ENCODE data around the gene IL12RB2. TPM values are rescaled to one million over a fixed set of nuclear protein-coding genes. Genes with fewer than 3 reads are reported as not detected.

The IL12RB2 gene
- polyA plus RNA-seq, 1 experiment, result not detected

GRCh38 chr1:67430358-67431155 lies 122.9 kb downstream of the IL12RB2 start, which contains the start of gene SERBP1:
TSS of gene SERBP1 (minus strand) at chr1:67430402. CDS start at chr1:67430300, 102 bp downstream.
- TF ChIP-seq, protein P1, sequence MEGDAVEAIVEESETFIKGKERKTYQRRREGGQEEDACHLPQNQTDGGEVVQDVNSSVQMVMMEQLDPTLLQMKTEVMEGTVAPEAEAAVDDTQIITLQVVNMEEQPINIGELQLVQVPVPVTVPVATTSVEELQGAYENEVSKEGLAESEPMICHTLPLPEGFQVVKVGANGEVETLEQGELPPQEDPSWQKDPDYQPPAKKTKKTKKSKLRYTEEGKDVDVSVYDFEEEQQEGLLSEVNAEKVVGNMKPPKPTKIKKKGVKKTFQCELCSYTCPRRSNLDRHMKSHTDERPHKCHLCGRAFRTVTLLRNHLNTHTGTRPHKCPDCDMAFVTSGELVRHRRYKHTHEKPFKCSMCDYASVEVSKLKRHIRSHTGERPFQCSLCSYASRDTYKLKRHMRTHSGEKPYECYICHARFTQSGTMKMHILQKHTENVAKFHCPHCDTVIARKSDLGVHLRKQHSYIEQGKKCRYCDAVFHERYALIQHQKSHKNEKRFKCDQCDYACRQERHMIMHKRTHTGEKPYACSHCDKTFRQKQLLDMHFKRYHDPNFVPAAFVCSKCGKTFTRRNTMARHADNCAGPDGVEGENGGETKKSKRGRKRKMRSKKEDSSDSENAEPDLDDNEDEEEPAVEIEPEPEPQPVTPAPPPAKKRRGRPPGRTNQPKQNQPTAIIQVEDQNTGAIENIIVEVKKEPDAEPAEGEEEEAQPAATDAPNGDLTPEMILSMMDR (IDR thresholded peaks at IDR 0.05; ENCODE audit: insufficient read depth, low read depth, low read length), result no peak
- ChIA-PET CTCF (interaction anchor here (0.6 to 0.9 kb wide), 2 partner anchors 43 to 105 kb away, joined by 3 read pairs; no protein-coding TSS in a partner anchor), POLR2A (interaction anchor here (0.5 kb wide), 1 partner anchor 15 kb away, joined by 3 read pairs; no protein-coding TSS in a partner anchor)
- peak within 1 kb of the TSS; percentile 99 for H3K4me3 ChIP-seq (ENCODE audit: low read depth, low read length)
- peak; percentile 72 for DNase-seq (ENCODE audit: low read depth)
- no peaks in the 10 kb centered on the region for H3K27me3 ChIP-seq (ENCODE audit: control insufficient read depth, insufficient read depth, low read length)
- H3K36me3 ChIP-seq (ENCODE audit: control insufficient read depth, insufficient read depth, low read length), result peaks cover 4% of the 10 kb centered on the region

GRCh38 chr1:67431156-67431765 lies 123.6 kb downstream of the IL12RB2 start:
- no peak for DNase-seq (ENCODE audit: low read depth)
- CTCF ChIA-PET, result interaction anchor here (0.8 to 1.6 kb wide), 2 partner anchors 69 to 83 kb away, joined by 3 to 8 read pairs; no protein-coding TSS in a partner anchor
- Histone ChIP-seq H3K4me3 (ENCODE audit: low read depth, low read length) (peak overlapping the region; percentile 99), H3K27me3 (ENCODE audit: control insufficient read depth, insufficient read depth, low read length) (no peaks in the 10 kb centered on the region), H3K36me3 (ENCODE audit: control insufficient read depth, insufficient read depth, low read length) (no peaks in the 10 kb centered on the region; the same call in 1 of the 2 replicates)
- TF ChIP-seq, protein P1 (IDR thresholded peaks at IDR 0.05; ENCODE audit: insufficient read depth, low read depth, low read length), result no peak
- POLR2A ChIA-PET, result no interaction called here

DNA sequence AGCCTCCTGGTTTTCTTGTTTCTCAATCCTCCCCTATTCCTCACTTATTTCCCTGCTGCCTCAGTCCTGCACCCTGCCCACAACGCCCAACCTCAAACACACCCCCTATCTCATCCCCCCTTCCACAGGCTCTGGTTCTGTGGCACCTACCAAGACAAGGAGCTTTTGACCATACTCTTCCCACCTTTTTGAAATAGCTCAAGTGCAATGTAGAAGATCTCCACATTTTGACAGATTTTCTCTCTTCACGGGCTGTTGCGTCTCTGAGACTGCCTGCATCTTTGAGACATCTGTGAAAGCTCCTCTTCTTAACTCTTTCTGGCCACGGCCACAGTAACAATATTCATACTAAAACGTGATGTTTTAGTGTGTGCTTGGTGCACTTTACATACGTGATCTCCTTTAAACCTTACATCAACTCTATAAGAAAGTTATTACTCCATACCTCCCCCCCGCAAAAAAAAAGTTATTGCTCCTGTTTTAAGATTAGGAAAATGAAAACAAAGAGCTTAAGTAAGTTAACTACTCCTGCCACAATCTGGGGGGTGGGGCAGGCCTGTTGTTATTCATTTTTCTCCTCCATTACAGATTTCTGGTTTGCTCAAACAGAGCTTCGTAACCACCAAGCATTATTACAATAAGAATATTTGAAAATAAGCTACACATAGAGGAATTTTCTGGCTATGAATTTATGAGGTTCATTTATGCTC lies 124.4 kb downstream of the IL12RB2 start:
- ChIA-PET CTCF (interaction anchor here (0.6 to 1.6 kb wide), 3 partner anchors 68 to 1129 kb away, joined by 3 to 8 read pairs (median 3); no protein-coding TSS in a partner anchor), POLR2A (no interaction called here)
- no peak overlapping the region for H3K4me3 ChIP-seq (ENCODE audit: low read depth, low read length)
- H3K36me3 ChIP-seq (ENCODE audit: control insufficient read depth, insufficient read depth, low read length), result no peaks in the 10 kb centered on the region; the same call in 1 of the 2 replicates
- no peaks in the 10 kb centered on the region for H3K27me3 ChIP-seq (ENCODE audit: control insufficient read depth, insufficient read depth, low read length)
- no peak for DNase-seq (ENCODE audit: low read depth)
- TF ChIP-seq, protein P1 (IDR thresholded peaks at IDR 0.05; ENCODE audit: insufficient read depth, low read depth, low read length), result no peak

GRCh38 chr1:67432745-67433144 lies 125.1 kb downstream of the IL12RB2 start:
- 0 out of 2 replicates have a peak, but pooled peaks cover 1% of the 10 kb centered on the region for H3K27me3 ChIP-seq (ENCODE audit: control insufficient read depth, insufficient read depth, low read length)
- no peak overlapping the region for H3K4me3 ChIP-seq (ENCODE audit: low read depth, low read length)
- no peak for DNase-seq (ENCODE audit: low read depth)
- H3K36me3 ChIP-seq (ENCODE audit: control insufficient read depth, insufficient read depth, low read length), result no peaks in the 10 kb centered on the region; the same call in 1 of the 2 replicates
- TF ChIP-seq, protein P1 (IDR thresholded peaks at IDR 0.05; ENCODE audit: insufficient read depth, low read depth, low read length), result no peak
- POLR2A ChIA-PET, result no interaction called here
- CTCF ChIA-PET, result interaction anchor here (0.6 to 1.6 kb wide), 2 partner anchors 85 to 1128 kb away, joined by 3 read pairs; no protein-coding TSS in a partner anchor
